CD4-positive, alpha-beta memory T cell (primary cell): ENCODE results near the gene PNMA1. TPM values are rescaled to one million over a fixed set of nuclear protein-coding genes. Genes with fewer than 3 reads are reported as not detected.
A peak's percentile ranks its signal among the peaks of the same experiment; 100 is the strongest.

Source experiments
- CTCF ChIA-PET: fragments of 350-600 bp; sonication (Branson Sonifier 250); formaldehyde crosslinking; loops from one replicate; lab custom pipeline; 2021; ENCODE audit warnings: inconsistent platforms; ENCODE audit not compliant: partially characterized antibody; lab: Charles Lee
- POLR2A ChIA-PET: fragments of 350-600 bp; sonication (Branson Sonifier 250); formaldehyde crosslinking; loops from one replicate; lab custom pipeline; 2021; ENCODE audit not compliant: partially characterized antibody; lab: Charles Lee
- DNase-seq, 5 donors: peaks; one replicate each; pipeline versions ENCODE4 v3.0.0 to v3.0.0-alpha.2; 2020 to 2022; ENCODE audit warnings: mixed read lengths in 1 of 5
- H3K27ac ChIP-seq: one replicate; pipeline ENCODE4 v1.7.0; 2013; ENCODE audit warnings: low read depth, low read length
- H3K27me3 ChIP-seq: 2 replicates; pipeline ENCODE4 v1.7.0; 2013; ENCODE audit warnings: mild to moderate bottlenecking, low read length, moderate library complexity; ENCODE audit not compliant: insufficient read depth
- H3K36me3 ChIP-seq: 2 replicates; pipeline ENCODE4 v1.7.0; 2013; ENCODE audit warnings: mild to moderate bottlenecking, low read length, moderate library complexity; ENCODE audit not compliant: insufficient read depth
- H3K4me1 ChIP-seq: 2 replicates; pipeline ENCODE4 v1.7.0; 2013; ENCODE audit warnings: mild to moderate bottlenecking, low read length, moderate library complexity; ENCODE audit not compliant: insufficient read depth
- H3K4me3 ChIP-seq, 2 donors: one replicate each; pipeline ENCODE4 v1.7.0; 2013; ENCODE audit warnings: low read length in 2 of 2, mild to moderate bottlenecking in 1 of 2
- H3K9me3 ChIP-seq, 2 donors: one replicate each; pipeline ENCODE4 v1.7.0; 2013; ENCODE audit warnings: low read length in 2 of 2, control low read depth in 1 of 2; ENCODE audit not compliant: control insufficient read depth in 1 of 2
- H3K27ac Mint-ChIP-seq, 7 donors: one replicate each; pipeline ENCODE4 v1.8.0; 2020 to 2021; ENCODE audit warnings: mixed read lengths in 7 of 7, mild to moderate bottlenecking in 6 of 7, inconsistent platforms in 3 of 7, moderate library complexity in 3 of 7
- H3K27me3 Mint-ChIP-seq, 2 donors: one replicate each; pipeline ENCODE4 v1.8.0; 2020 to 2021; ENCODE audit warnings: mixed read lengths in 2 of 2
- H3K36me3 Mint-ChIP-seq, 2 donors: one replicate each; pipeline ENCODE4 v1.8.0; 2020 to 2021; ENCODE audit warnings: mixed read lengths in 2 of 2, inconsistent platforms in 1 of 2, mild to moderate bottlenecking in 1 of 2
- H3K4me1 Mint-ChIP-seq, 4 donors: one replicate each; pipeline ENCODE4 v1.8.0; 2020 to 2021; ENCODE audit warnings: mixed read lengths in 4 of 4, mild to moderate bottlenecking in 1 of 4
- H3K4me3 Mint-ChIP-seq, 8 donors: one replicate each; pipeline ENCODE4 v1.8.0; 2020 to 2021; ENCODE audit warnings: mixed read lengths in 8 of 8, mild to moderate bottlenecking in 7 of 8, moderate library complexity in 6 of 8, inconsistent platforms in 3 of 8
- H3K9me3 Mint-ChIP-seq, 8 donors: one replicate each; pipeline ENCODE4 v1.8.0; 2020 to 2021; ENCODE audit warnings: mixed read lengths in 8 of 8, mild to moderate bottlenecking in 5 of 8, inconsistent platforms in 3 of 8, moderate library complexity in 1 of 8
- intact Hi-C: fragments of 100-400 bp; cut with micrococcal nuclease; formaldehyde crosslinking; loops from one replicate; pipeline ENCODE4 v1.15.1; 2023
- polyA plus RNA-seq, 2 donors: library from polyadenylated mRNA; unstranded; fragments of 300-500 nt; fragmentation: Illumina TruSeq; gene quantifications; one replicate each; pipeline ENCODE4 v1.2.3, GENCODE V29; 2021
- total RNA-seq, 2 experiments: library from RNA; stranded (reverse); gene quantifications; one replicate each; pipeline ENCODE4 v1.2.3, GENCODE V29; 2021

PNMA1 gene
- total and polyA plus RNA-seq, 4 experiments from 2014 or later: 47.8 to 59.3 (median 54.8) TPM

GRCh38 chr14:73723797-73724661, 9.8 kb upstream of the PNMA1 start:
- peaks cover 51% of the 10 kb centered on the region for H3K4me1 ChIP-seq
- H3K36me3 ChIP-seq: peaks cover 82% of the 10 kb centered on the region
- no peaks in the 10 kb centered on the region for H3K27me3 Mint-ChIP-seq
- peaks cover 14 to 32% (median 19%) of the 10 kb centered on the region in 4 donors for H3K4me1 Mint-ChIP-seq
- H3K9me3 Mint-ChIP-seq: no peaks in the 10 kb centered on the region
- no peak for DNase-seq
- H3K27ac Mint-ChIP-seq: peak overlapping the region; percentile 86 to 95 (median 91)
- ChIA-PET CTCF (interaction anchor here (1.3 to 2.5 kb wide), 6 partner anchors 9 to 103 kb away, joined by 4 to 10 read pairs (median 6); partner anchors contain the start of gene PNMA1), POLR2A (interaction anchor here (1.7 to 2.6 kb wide), 4 partner anchors 10 to 35 kb away, joined by 5 to 15 read pairs (median 10); partner anchors contain the start of gene PNMA1)
- peaks cover 36 to 77% of the 10 kb centered on the region in 2 donors for H3K36me3 Mint-ChIP-seq
- no peaks in the 10 kb centered on the region for H3K27me3 ChIP-seq
- H3K9me3 ChIP-seq: no peaks in the 10 kb centered on the region
- H3K27ac ChIP-seq: peak overlapping the region; percentile 43
- peak overlapping the region in 5 of 8 donors; percentile 25 to 76 (median 55) for H3K4me3 Mint-ChIP-seq
- intact Hi-C loops: no loop called here
- no peak overlapping the region for H3K4me3 ChIP-seq

- Mint-ChIP-seq H3K27me3 (no peaks in the 10 kb centered on the region), H3K36me3 (peaks cover 31 to 71% of the 10 kb centered on the region in 2 donors), H3K4me1 (peaks cover 9 to 26% (median 13%) of the 10 kb centered on the region in 4 donors), H3K9me3 (no peaks in the 10 kb centered on the region), H3K4me3 (peak overlapping the region in 5 of 8 donors; percentile 21 to 76 (median 54)), H3K27ac (peak overlapping the region; percentile 86 to 95 (median 91))
- intact Hi-C loops: no loop called here
- H3K4me1 ChIP-seq: peaks cover 45% of the 10 kb centered on the region
- H3K27ac ChIP-seq: peak overlapping the region; percentile 43
- ChIA-PET CTCF (interaction anchor here (0.9 to 2.5 kb wide), 8 partner anchors 9 to 103 kb away, joined by 3 to 10 read pairs (median 5); partner anchors contain the start of gene PNMA1), POLR2A (interaction anchor here (1.7 to 2.6 kb wide), 4 partner anchors 10 to 35 kb away, joined by 5 to 15 read pairs (median 10); partner anchors contain the start of gene PNMA1)
- H3K27me3 ChIP-seq: no peaks in the 10 kb centered on the region
- no peak overlapping the region for H3K4me3 ChIP-seq
- peak in 2 of 5 donors; percentile 18 to 27 for DNase-seq
- H3K36me3 ChIP-seq: peaks cover 80% of the 10 kb centered on the region
- no peaks in the 10 kb centered on the region for H3K9me3 ChIP-seq
Observed at GRCh38 chr14:73723406-73723796, 9.2 kb upstream of the PNMA1 start.

GRCh38 chr14:73722581-73722980, 8.4 kb upstream of the PNMA1 start:
- ChIA-PET CTCF (interaction anchor here (0.8 to 2.5 kb wide), 8 partner anchors 8 to 104 kb away, joined by 3 to 10 read pairs (median 4); partner anchors contain the start of gene PNMA1), POLR2A (interaction anchor here (1.7 to 2.6 kb wide), 4 partner anchors 9 to 36 kb away, joined by 5 to 15 read pairs (median 10); partner anchors contain the start of gene PNMA1)
- Mint-ChIP-seq H3K27me3 (no peaks in the 10 kb centered on the region), H3K27ac (peak overlapping the region in 5 of 7 donors; percentile 30 to 72 (median 47)), H3K4me3 (peak overlapping the region in 1 of 8 donors; percentile 5), H3K9me3 (no peaks in the 10 kb centered on the region), H3K4me1 (peaks cover 9 to 24% (median 13%) of the 10 kb centered on the region in 4 donors), H3K36me3 (peaks cover 31 to 75% of the 10 kb centered on the region in 2 donors)
- Histone ChIP-seq H3K4me1 (peaks cover 38% of the 10 kb centered on the region), H3K27ac (peak overlapping the region; percentile 9), H3K27me3 (no peaks in the 10 kb centered on the region), H3K4me3 (no peak overlapping the region), H3K9me3 (no peaks in the 10 kb centered on the region), H3K36me3 (peaks cover 83% of the 10 kb centered on the region)
- intact Hi-C loops: no loop called here
- DNase-seq: peak in 1 of 5 donors; percentile 31

GRCh38 chr14:73721101-73721821, 7.1 kb upstream of the PNMA1 start:
- H3K4me3 Mint-ChIP-seq: no peak overlapping the region
- H3K4me1 ChIP-seq: peaks cover 33% of the 10 kb centered on the region
- no peaks in the 10 kb centered on the region for H3K27me3 Mint-ChIP-seq
- no peaks in the 10 kb centered on the region for H3K9me3 ChIP-seq
- ChIA-PET CTCF (interaction anchor here (1.2 kb wide), 1 partner anchor 105 kb away, joined by 3 read pairs; no protein-coding TSS in a partner anchor), POLR2A (interaction anchor here (1.0 to 1.2 kb wide), 2 partner anchors 10 to 106 kb away, joined by 3 to 4 read pairs; no protein-coding TSS in a partner anchor)
- no peak overlapping the region for H3K4me3 ChIP-seq
- H3K27ac ChIP-seq: no peak overlapping the region
- DNase-seq: no peak
- H3K27ac Mint-ChIP-seq: peak overlapping the region in 4 of 7 donors; percentile 52 to 72 (median 63)
- H3K36me3 ChIP-seq: peaks cover 71% of the 10 kb centered on the region
- H3K9me3 Mint-ChIP-seq: no peaks in the 10 kb centered on the region
- intact Hi-C loops: no loop called here
- no peaks in the 10 kb centered on the region for H3K27me3 ChIP-seq
- H3K36me3 Mint-ChIP-seq: peaks cover 31 to 79% of the 10 kb centered on the region in 2 donors
- peaks cover 9 to 24% (median 13%) of the 10 kb centered on the region in 4 donors for H3K4me1 Mint-ChIP-seq

GRCh38 chr14:73720636-73721035, 6.5 kb upstream of the PNMA1 start:
- no peak for DNase-seq
- Mint-ChIP-seq H3K27ac (peak overlapping the region in 4 of 7 donors; percentile 41 to 72 (median 44)), H3K36me3 (peaks cover 31 to 77% of the 10 kb centered on the region in 2 donors), H3K4me3 (no peak overlapping the region), H3K27me3 (no peaks in the 10 kb centered on the region), H3K9me3 (no peaks in the 10 kb centered on the region), H3K4me1 (peaks cover 6 to 23% (median 13%) of the 10 kb centered on the region in 4 donors)
- H3K27ac ChIP-seq: no peak overlapping the region
- intact Hi-C loops: no loop called here
- no peaks in the 10 kb centered on the region for H3K9me3 ChIP-seq
- POLR2A ChIA-PET: interaction anchor here (1.0 to 1.2 kb wide), 2 partner anchors 65 to 106 kb away, joined by 3 to 4 read pairs; no protein-coding TSS in a partner anchor
- peaks cover 68% of the 10 kb centered on the region for H3K36me3 ChIP-seq
- peaks cover 30% of the 10 kb centered on the region for H3K4me1 ChIP-seq
- H3K4me3 ChIP-seq: no peak overlapping the region
- no peaks in the 10 kb centered on the region for H3K27me3 ChIP-seq
- CTCF ChIA-PET: interaction anchor here (0.5 to 1.2 kb wide), 3 partner anchors 59 to 115 kb away, joined by 3 to 4 read pairs (median 3); no protein-coding TSS in a partner anchor

- intact Hi-C loops: no loop called here
- no peaks in the 10 kb centered on the region for H3K27me3 Mint-ChIP-seq
- Histone ChIP-seq H3K27me3 (no peaks in the 10 kb centered on the region), H3K36me3 (peaks cover 62% of the 10 kb centered on the region), H3K9me3 (no peaks in the 10 kb centered on the region), H3K4me1 (peaks cover 23% of the 10 kb centered on the region), H3K4me3 (no peak overlapping the region), H3K27ac (no peak overlapping the region)
- no peak overlapping the region for H3K4me3 Mint-ChIP-seq
- peak overlapping the region in 5 of 7 donors; percentile 22 to 72 (median 41) for H3K27ac Mint-ChIP-seq
- ChIA-PET CTCF (interaction anchor here (0.5 to 1.2 kb wide), 3 partner anchors 9 to 116 kb away, joined by 3 to 4 read pairs (median 3); no protein-coding TSS in a partner anchor), POLR2A (interaction anchor here (1.0 to 1.2 kb wide), 3 partner anchors 66 to 107 kb away, joined by 3 to 4 read pairs (median 3); partner anchors contain the start of gene ACOT6)
- DNase-seq: no peak
- H3K36me3 Mint-ChIP-seq: peaks cover 31 to 77% of the 10 kb centered on the region in 2 donors
- H3K4me1 Mint-ChIP-seq: peaks cover 6 to 20% (median 13%) of the 10 kb centered on the region in 4 donors
- H3K9me3 Mint-ChIP-seq: no peaks in the 10 kb centered on the region
Observed at GRCh38 chr14:73719791-73720190, 5.6 kb upstream of the PNMA1 start.
